ENCODE results near the gene RETREG3. TPM values are rescaled to one million over a fixed set of nuclear protein-coding genes. Genes with fewer than 3 reads are reported as not detected.

Gene RETREG3
- total and polyA plus RNA-seq, 2 experiments from 2014 or later = 36.3 to 66.7 TPM

DNA sequence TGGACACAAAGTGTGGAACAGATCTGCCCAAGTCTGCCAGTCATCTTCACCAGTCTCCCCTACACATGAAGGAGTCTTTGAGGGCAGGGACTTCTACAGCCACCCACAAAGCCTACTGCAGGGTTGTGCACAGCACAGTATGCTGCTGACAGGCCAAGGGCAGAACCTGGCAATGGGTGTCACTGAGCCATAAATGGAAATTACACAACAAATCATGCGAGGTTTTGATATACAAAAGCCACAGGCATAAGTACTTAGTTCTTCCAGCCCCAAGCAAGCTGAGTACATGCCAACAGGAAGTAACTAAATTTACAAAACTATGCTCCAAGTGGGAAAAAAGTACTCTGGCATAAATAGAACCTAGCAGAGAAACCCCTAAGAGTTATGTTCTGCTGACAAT is 23.8 kb downstream of the RETREG3 start:
- Histone ChIP-seq H3K36me3 (ENCODE audit: low read depth) (peaks cover 60% of the 10 kb centered on the region), H4K20me1 (ENCODE audit: insufficient read depth) (no peaks in the 10 kb centered on the region), H3K4me2 (ENCODE audit: unreplicated experiment) (no peak overlapping the region), H3K27me3 (replicated peaks; ENCODE audit: insufficient read depth) (no peaks in the 10 kb centered on the region), H3K79me2 (ENCODE audit: insufficient read depth) (peaks cover 22% of the 10 kb centered on the region), H3K4me1 (ENCODE audit: insufficient read depth) (no peaks in the 10 kb centered on the region), H3F3A (ENCODE audit: insufficient read depth) (0 out of 2 replicates have a peak, but pooled peaks cover 5% of the 10 kb centered on the region), H3K4me3 (no peak overlapping the region), H3K9me2 (ENCODE audit: insufficient read depth) (no peaks in the 10 kb centered on the region), H3K27ac (no peak overlapping the region), H3K9ac (no peak overlapping the region), H2AFZ (no peak overlapping the region), H3K9me3 (ENCODE audit: low read depth) (no peaks in the 10 kb centered on the region)
- TF ChIP-seq EZH2 (IDR thresholded peaks at IDR 0.05; ENCODE audit: insufficient read depth, poor library complexity, severe bottlenecking) (no peak), EZH2phosphoT487 (IDR thresholded peaks at IDR 0.05; ENCODE audit: insufficient read depth, low read depth) (no peak)
- WGBS, 2 experiments (ENCODE audit: low coverage in 1 of 2, low lambda C conversion rate in 2 of 2, missing lambda C conversion rate in 2 of 2) = 75 to 88% methylated on average over 1 of the region's 1 CpG
- in situ Hi-C loops (cut with MboI) = no loop called here
- DNase-seq = no peak

DNA sequence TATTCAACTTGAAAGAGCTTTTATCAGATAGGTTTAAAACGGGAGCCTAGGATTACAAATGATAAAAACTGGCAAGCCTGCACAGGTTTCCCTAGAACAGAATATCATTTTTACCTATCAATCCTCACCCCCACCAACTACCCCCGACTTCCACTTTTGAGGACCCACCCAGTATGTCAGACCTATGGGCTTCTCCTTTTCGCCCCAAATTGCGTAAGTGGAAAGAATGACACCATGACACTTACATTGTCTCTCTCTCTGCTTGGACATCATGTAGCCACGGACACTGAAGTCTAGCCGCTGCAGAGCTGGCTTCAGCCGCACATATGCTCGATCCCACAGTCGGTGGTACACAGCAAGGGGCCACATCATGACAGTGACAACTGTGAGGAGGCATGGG is 24.3 kb downstream of the RETREG3 start:
- Histone ChIP-seq H2AFZ (no peak overlapping the region), H3K4me2 (ENCODE audit: unreplicated experiment) (no peak overlapping the region), H3K4me3 (no peak overlapping the region), H3K36me3 (ENCODE audit: low read depth) (peaks cover 56% of the 10 kb centered on the region), H3K9me3 (ENCODE audit: low read depth) (no peaks in the 10 kb centered on the region), H3K9me2 (ENCODE audit: insufficient read depth) (no peaks in the 10 kb centered on the region), H3K4me1 (ENCODE audit: insufficient read depth) (no peaks in the 10 kb centered on the region), H3K27ac (no peak overlapping the region), H3F3A (ENCODE audit: insufficient read depth) (0 out of 2 replicates have a peak, but pooled peaks cover 5% of the 10 kb centered on the region), H3K79me2 (ENCODE audit: insufficient read depth) (peaks cover 22% of the 10 kb centered on the region), H4K20me1 (ENCODE audit: insufficient read depth) (no peaks in the 10 kb centered on the region), H3K9ac (no peak overlapping the region), H3K27me3 (replicated peaks; ENCODE audit: insufficient read depth) (no peaks in the 10 kb centered on the region)
- 86 to 91% methylated on average over 9 of the region's 9 CpGs for WGBS, 2 experiments (ENCODE audit: low coverage in 1 of 2, low lambda C conversion rate in 2 of 2, missing lambda C conversion rate in 2 of 2)
- in situ Hi-C loops (cut with MboI) = no loop called here
- TF ChIP-seq EZH2 (IDR thresholded peaks at IDR 0.05; ENCODE audit: insufficient read depth, poor library complexity, severe bottlenecking) (no peak), EZH2phosphoT487 (IDR thresholded peaks at IDR 0.05; ENCODE audit: insufficient read depth, low read depth) (no peak)
- DNase-seq = no peak

DNA sequence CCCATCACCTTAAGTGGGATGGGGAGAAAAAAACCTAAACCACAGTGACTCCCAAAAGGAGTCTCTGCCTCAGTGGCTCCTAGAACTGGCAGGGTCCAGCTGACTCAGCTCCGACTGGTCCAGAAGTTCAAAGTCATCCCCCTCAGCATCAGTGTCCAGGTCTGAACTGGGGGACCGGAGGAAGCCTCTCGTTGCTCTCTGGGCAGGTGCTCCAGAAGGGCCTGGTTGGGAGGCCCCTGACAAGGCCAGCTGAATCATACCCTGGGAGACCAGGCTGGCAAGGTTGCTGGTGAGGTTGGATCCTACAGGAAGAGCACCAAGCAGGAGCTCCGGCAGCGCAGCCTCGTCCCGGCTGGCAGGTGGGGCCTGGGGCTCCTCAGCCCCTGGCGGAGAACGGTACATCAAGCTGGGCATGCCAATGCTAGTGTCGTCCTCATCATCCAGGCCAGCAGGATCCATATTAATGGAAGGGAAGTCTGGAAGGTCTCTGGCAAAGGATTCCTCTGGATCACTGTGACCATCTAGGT is 27.4 kb downstream of the RETREG3 start:
- H3K9me2 ChIP-seq (ENCODE audit: insufficient read depth) = no peaks in the 10 kb centered on the region
- H2AFZ ChIP-seq = no peak overlapping the region
- no peak overlapping the region for H3K4me2 ChIP-seq (ENCODE audit: unreplicated experiment)
- peaks cover 24% of the 10 kb centered on the region for H3K79me2 ChIP-seq (ENCODE audit: insufficient read depth)
- TF ChIP-seq EZH2phosphoT487 (IDR thresholded peaks at IDR 0.05; ENCODE audit: insufficient read depth, low read depth) = no peak
- TF ChIP-seq EZH2 (IDR thresholded peaks at IDR 0.05; ENCODE audit: insufficient read depth, poor library complexity, severe bottlenecking) = no peak
- no peaks in the 10 kb centered on the region for H4K20me1 ChIP-seq (ENCODE audit: insufficient read depth)
- H3F3A ChIP-seq (ENCODE audit: insufficient read depth) = peaks cover 19% of the 10 kb centered on the region
- no peak for DNase-seq
- no peak overlapping the region for H3K4me3 ChIP-seq
- H3K4me1 ChIP-seq (ENCODE audit: insufficient read depth) = peaks cover 8% of the 10 kb centered on the region; the same call in 1 of the 2 replicates
- H3K9ac ChIP-seq = no peak overlapping the region
- H3K9me3 ChIP-seq (ENCODE audit: low read depth) = no peaks in the 10 kb centered on the region
- in situ Hi-C loops (cut with MboI) = no loop called here
- H3K36me3 ChIP-seq (ENCODE audit: low read depth) = peaks cover 33% of the 10 kb centered on the region
- 83 to 84% methylated on average over 10 of the region's 10 CpGs for WGBS, 2 experiments (ENCODE audit: low coverage in 1 of 2, low lambda C conversion rate in 2 of 2, missing lambda C conversion rate in 2 of 2)
- H3K27ac ChIP-seq = no peak overlapping the region
- H3K27me3 ChIP-seq (replicated peaks; ENCODE audit: insufficient read depth) = no peaks in the 10 kb centered on the region

DNA sequence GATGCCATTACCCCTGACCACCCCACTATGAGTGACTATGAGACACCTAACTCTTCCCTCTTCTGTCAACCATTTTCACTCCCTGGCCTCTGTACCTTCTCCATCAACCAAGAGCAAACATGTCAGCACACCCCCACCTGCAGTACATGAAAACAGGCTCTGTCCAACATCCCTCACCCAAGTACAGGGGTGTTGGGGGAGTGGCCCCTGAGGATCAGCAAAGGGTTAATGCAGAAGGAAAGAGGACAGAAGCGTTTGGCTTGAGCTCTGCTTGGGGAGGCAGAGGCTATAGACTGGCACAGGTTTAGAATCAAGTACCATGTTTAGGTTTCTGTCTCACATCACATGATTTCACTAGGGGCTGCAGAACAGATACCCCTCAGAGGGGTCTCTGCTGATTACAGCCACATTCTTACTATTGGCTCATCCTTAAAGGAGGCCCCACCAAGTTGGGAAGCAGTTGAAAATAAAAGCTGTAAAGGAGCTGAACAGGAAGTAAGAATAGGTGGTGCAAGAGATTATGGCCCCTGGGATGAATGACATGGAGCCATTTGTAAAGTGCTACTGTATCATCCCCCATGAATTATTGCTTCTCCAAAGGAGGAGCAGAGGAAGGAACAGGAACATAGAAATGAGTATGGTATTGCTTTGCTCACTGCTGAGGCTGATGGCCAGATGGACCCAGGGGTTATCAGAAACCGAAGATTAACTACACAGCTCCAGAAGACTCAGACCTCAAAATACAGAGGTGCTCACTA is 29.2 kb downstream of the RETREG3 start:
- DNase-seq = no peak
- H3K36me3 ChIP-seq (ENCODE audit: low read depth) = peaks cover 24% of the 10 kb centered on the region
- no peak for TF ChIP-seq EZH2 (IDR thresholded peaks at IDR 0.05; ENCODE audit: insufficient read depth, poor library complexity, severe bottlenecking)

More for the DNA sequence above, 29.2 kb downstream of the RETREG3 start:
- no peaks in the 10 kb centered on the region for H3K9me2 ChIP-seq (ENCODE audit: insufficient read depth)
- H3K27me3 ChIP-seq (replicated peaks; ENCODE audit: insufficient read depth) = no peaks in the 10 kb centered on the region
- H3K4me3 ChIP-seq = no peak overlapping the region
- H2AFZ ChIP-seq = no peak overlapping the region
- 51 to 53% methylated on average over 2 of the region's 2 CpGs for WGBS, 2 experiments (ENCODE audit: low coverage in 1 of 2, low lambda C conversion rate in 2 of 2, missing lambda C conversion rate in 2 of 2)
- peaks cover 29% of the 10 kb centered on the region for H3F3A ChIP-seq (ENCODE audit: insufficient read depth)
- in situ Hi-C loops (cut with MboI) = no loop called here
- H4K20me1 ChIP-seq (ENCODE audit: insufficient read depth) = no peaks in the 10 kb centered on the region
- no peaks in the 10 kb centered on the region for H3K9me3 ChIP-seq (ENCODE audit: low read depth)
- H3K27ac ChIP-seq = no peak overlapping the region
- H3K4me1 ChIP-seq (ENCODE audit: insufficient read depth) = peaks cover 14% of the 10 kb centered on the region; the same call in 1 of the 2 replicates
- no peak overlapping the region for H3K4me2 ChIP-seq (ENCODE audit: unreplicated experiment)
- H3K9ac ChIP-seq = no peak overlapping the region
- H3K79me2 ChIP-seq (ENCODE audit: insufficient read depth) = peaks cover 37% of the 10 kb centered on the region
